GM18507 (cell line): ENCODE measurements around the gene TMEM121.

Source experiments
- DNase-seq: peaks from one replicate; pipeline ENCODE4 v3.0.0; 2011; ENCODE audit warnings: low read depth; ENCODE audit not compliant: insufficient read length; ENCODE audit errors: extremely low spot score
- FAIRE-seq: peaks from 2 replicates; lab custom pipeline; 2011; peaks lifted over from hg19 to GRCh38; lab: Jason Lieb, UNC

Gene TMEM121

GRCh38 chr14:105525861-105526775 is at the start of gene TMEM121:
TSS of gene TMEM121 (plus strand) at chr14:105526583. CDS start at chr14:105528835, 2,252 bp downstream.
- FAIRE-seq (no peak), DNase-seq (no peak)

GRCh38 chr14:105476831-105477659 is 49.3 kb upstream of the TMEM121 start:
- DNase-seq = no peak
- FAIRE-seq = no peak

- FAIRE-seq = no peak
- no peak for DNase-seq
Measured at GRCh38 chr14:105477660-105478397, 48.6 kb upstream of the TMEM121 start.

DNA sequence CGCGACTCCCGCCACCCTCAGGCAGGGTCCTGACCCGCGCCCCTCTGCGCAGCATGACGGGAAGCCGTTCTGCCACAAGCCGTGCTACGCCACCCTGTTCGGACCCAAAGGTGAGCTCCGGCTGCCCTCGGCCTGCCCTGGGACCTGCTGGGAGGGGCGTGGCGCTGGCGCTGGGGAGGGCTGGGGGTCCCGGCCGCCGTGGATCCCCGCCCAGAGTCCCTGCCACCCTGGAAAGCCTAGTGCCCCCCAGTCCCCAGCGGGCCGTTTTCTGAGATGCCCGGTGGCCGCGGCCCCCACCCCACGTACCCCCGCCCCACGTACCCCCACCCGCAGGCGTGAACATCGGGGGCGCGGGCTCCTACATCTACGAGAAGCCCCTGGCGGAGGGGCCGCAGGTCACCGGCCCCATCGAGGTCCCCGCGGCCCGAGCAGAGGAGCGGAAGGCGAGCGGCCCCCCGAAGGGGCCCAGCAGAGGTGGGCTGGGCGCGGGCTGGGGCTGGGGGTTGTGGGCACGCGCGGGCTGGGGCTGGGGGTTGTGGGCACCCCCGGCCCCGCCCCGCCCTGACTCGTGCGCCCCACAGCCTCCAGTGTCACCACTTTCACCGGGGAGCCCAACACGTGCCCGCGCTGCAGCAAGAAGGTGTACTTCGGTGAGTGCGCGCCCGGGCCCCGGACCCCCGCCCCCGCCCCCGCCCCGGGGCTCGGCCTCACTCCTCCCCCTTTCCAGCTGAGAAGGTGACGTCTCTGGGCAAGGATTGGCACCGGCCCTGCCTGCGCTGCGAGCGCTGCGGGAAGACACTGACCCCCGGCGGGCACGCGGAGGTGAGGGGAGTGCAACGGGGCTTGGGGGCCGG is 47.8 kb upstream of the TMEM121 start:
- FAIRE-seq (no peak), DNase-seq (no peak)

DNA sequence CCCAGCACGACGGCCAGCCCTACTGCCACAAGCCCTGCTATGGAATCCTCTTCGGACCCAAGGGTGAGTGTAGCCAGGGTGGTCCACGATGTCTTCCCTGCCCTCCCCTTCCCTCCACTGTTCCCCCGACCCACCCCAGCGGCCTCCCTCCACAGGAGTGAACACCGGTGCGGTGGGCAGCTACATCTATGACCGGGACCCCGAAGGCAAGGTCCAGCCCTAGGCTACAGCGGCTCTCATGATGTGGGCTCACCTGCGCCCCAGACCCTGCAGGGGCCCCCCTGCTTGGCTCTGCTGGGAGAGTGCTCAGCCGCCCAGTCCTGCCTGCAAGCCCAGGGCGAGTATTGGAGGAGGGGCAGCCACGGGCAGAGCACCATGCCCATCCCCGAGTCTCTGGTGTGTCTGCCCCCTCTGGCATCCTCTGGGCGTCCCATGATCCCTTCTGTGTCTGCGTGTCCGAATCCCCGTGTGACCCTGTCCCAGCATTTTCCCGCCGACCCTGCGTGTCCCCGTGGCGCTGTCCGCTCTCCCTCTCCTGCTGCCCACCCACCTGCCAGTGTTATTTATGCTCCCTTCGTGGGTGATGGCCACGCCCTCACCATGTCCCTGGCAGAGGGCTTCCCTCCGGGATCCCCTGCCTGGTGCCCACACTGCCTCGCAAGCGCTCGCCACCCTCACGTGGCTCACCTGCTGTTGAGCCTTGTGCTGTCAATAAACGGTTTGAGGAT is 46.8 kb upstream of the TMEM121 start:
- FAIRE-seq = no peak
- no peak for DNase-seq

- FAIRE-seq = no peak
- no peak for DNase-seq
Measured at GRCh38 chr14:105480199-105480746, 46.1 kb upstream of the TMEM121 start.

- FAIRE-seq (peak; percentile 93), DNase-seq (peak; percentile 86)
Measured at GRCh38 chr14:105480807-105481801, 45.3 kb upstream of the TMEM121 start.

DNA sequence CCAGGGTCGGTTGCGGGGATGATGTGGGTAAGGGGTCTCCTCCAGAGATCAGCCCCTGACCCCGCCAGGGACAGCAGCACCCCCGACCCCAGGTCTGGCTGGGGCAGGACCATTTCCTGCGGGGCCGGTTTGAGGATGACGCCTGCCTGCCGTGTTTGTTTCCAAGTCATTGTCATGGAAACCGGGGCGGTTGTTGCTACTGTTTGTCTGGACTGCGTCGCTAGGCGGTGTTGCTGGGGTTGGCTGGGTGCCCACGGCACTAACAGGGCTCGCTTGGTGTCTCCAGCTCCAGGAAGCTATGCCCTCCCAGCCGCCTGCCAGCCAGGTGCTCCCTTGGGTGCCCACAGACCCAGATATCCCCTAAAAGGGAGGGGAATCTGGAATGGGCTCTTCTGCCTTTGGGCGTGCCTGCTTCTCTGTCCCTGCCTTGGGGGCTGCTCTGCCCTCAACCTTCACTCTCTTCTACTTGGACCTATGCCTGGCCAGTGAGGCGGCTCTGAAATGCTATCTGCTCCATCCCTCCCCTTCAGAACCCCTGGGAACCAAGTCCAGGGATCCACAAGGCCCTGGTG is 44.4 kb upstream of the TMEM121 start:
- peak; percentile 96 for FAIRE-seq
- DNase-seq = peak; percentile 90

DNA sequence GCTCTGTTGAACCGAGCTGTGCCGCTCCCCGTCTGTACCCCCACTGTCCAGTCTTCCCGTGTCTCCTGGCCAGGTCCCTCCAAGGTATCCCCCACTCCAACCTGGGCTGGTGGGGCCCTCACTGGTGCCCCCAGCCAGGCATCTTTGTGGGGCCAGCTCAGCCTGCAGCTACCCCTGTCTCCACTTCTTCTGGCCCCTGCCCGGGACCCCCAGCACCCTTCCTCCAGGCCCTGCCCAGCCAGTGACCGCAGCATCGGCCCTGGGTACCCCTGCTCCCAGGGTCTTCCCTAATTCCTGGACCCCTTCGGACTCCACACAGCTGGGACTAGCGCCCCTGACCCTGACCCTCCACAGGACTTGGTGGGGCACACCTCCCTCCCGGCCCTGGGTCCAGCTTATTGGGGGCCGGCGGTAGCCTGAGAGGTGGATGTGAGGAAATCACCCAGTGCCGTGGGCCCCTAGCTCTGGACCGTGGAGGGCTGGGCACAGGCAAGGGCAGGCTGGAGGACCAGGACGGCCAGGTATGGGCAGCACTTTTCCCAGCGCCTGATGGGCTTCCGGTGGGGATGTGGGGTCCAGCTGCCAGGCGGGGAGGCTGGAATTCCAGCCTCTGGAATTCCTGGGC is 43.8 kb upstream of the TMEM121 start:
- FAIRE-seq = no peak
- DNase-seq = no peak

DNA sequence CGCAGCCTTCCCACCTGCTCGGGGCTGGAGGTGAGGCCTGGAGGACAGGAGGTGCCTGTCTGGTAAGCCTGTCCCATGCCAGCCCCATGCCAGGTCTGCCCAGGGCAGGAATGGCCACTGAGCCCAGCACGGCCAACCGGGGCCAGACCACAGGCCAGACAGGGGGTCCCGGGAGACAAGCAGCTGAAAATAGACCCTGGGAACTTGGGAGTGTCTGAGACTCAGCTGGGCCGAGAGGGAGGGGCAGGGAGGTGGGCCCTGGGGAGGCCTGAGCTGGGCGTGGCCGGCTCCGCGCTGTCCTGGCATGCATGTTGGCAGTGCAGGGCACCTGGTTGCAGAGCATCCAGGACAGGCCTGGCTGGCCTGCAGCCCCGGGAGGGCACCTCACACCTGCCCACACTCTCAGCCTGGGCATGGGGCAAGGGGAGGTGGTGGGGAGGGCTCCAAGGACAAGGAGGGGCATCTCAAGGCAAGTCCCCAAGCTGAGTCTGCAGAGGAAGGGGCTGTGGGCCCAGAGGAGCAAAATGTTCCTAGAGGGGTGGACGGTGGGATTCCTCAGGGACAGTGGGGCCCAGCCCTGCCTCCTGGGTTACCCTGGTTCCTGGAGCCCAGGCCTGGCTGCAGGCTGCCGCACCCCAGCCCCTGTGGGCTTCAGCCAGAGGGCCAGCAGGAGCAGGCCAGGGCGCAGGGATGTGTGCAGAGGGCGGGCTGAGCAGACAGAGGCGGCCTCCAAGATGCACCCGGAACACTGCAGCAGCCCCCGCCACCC is 42.9 kb upstream of the TMEM121 start:
- FAIRE-seq (no peak), DNase-seq (no peak)

DNA sequence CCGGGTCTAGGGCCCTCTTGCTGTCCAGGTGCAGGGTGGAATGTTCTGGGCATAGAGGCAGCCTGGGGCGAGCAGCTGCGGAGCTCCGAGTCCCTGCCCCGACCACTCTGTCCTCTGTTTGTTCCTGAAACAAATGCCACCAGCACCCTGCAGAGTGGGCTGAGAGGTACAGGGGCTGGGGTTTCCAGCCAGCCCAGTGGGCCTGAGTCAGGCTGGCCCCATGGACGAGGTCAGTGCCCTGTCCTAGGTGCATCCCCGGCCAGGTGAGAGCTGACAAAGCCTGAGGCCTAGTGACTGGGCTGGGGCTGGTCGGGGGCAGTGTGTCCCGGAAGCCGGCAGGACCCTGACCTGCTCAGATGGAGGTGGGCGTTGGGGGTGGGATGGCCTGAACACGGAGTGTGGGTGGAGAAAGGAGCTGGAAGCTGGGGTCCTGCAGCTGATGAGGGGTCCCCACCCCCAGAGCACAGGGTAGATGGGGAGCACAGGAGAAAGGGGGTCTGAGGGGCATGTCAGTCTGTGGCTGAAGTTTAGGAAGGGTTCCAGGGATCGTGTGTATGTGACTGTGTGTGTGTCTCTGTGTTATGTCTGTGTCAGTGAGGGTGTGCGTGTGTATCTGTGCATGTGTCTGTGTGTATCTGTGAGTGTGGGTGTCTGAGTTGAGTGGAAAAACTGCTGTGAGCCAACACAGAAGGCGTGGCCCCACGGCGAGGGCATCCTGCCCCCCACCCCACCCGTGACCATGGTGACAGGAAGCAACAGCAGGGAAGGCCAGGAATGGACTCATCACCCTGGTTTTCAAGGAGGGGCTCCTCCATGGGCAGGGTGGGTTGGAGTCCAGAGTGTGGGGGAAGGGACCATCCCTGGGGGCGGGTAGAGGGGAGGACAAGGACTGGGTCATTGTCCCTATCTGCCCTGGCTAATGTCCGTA is 42.0 kb upstream of the TMEM121 start:
- DNase-seq (no peak), FAIRE-seq (no peak)

DNA sequence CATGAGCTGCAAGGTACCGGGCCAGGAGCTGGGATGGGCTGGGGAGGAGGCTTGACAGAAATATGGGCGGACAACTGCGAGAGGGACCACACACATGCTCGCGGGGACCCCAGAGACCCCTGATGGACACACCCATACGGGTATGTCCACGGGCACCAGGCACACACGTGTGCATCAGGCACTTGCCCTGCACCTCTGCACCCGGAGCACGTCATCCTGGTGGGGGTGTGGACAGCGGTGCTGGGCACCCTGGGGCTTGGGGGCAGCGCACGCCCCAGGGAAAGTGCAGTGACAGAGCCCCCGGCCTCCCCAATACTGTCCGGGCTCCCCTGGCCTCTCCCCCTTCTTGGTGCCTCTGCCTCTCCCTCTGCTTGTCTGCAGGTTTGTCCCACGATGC is 41.4 kb upstream of the TMEM121 start:
- DNase-seq (no peak), FAIRE-seq (no peak)

DNA sequence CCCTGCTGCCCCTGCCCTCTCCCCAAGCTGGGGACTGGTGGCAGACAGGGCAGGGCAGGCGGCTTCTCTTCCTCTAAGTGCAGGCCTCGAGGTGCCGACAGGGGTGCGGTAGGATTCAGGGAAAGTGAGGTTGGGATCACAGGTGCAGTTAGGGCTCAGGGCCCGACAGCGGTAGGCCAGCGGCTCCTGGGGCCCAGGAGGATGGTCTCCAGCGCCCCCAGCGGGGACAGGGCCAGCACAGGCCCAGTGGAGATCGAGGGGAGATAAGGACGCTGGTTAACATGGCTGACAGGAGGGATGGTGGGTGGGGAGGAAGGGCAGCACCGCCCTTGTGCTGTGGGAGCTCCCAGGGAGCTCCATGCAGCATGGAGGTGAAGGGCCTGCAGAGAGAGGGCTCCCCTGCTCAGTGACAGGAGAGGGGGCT is 40.6 kb upstream of the TMEM121 start:
- FAIRE-seq (peak; percentile 31), DNase-seq (no peak)

DNA sequence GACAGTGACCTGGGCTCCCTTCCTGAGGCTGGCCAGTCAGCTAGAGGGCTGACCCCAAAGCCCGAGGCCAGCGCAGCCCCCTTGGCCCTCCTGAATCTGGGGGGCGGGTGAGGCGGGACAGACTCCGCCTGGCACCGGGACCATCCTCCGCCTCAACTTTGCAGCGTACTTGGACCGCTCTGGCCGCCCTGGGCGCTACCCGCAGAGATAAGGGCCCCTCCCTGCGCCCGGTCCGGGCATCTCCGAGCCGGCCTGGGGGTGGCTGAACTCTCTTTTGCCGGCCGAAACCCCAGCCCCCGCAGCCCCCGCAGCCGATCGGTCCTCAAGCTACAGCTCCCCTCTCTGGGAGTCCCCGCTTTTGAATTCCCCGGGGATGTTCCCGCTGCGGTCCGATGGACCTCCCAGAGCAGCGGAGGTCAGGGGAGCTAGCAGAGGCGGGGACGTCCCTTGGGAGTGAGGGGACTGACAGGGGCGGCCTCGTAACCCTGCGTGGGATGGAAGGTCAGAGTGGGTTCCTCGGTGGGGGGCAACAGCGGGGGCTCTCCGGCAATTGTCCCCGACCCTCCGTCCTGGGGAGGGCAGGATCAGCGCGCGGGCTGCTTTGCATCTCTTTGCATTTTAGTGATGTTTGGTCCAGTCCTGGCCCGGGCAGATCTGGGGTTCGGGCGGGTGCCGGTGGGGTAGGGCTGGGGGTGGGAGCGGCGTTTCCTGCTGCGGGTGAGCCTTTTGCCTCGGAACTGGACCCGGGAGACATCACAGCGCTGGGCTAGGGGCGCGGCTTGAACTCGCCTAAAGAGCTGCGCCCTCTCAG is 40.0 kb upstream of the TMEM121 start, which contains the start of gene CRIP1:
Gene CRIP1, plus strand, starts transcription at position 724 of the 811 bp plus-strand sequence. CDS start 374 bp downstream, outside the sequence.
- DNase-seq = no peak
- FAIRE-seq = peak; percentile 57
